AG09309 (cell line): ENCODE results near the gene CEP112.
"Not testable (repeated sequence)": the region's sequence is repeated elsewhere in the genome, so short reads cannot be mapped to it uniquely, and the experiment has no call there.

Experiments used
- DNase-seq: peaks from one replicate; pipeline ENCODE4 v3.0.0-alpha.2; 2010; ENCODE audit warnings: low read depth
- H3K4me3 ChIP-seq: 2 replicates; pipeline ENCODE4 v1.5.1; 2011; ENCODE audit warnings: mild to moderate bottlenecking, low read depth, low read length, moderate library complexity; ENCODE audit not compliant: control insufficient read depth
- CTCF ChIP-seq: IDR thresholded peaks from 2 replicates; pipeline ENCODE4 v1.5.1; 2011; ENCODE audit warnings: mild to moderate bottlenecking, low read depth, low read length, inconsistent platforms; ENCODE audit not compliant: insufficient read depth, control insufficient read depth; ENCODE audit errors: missing control alignments

CEP112 gene

GRCh38 chr17:65694601-65695000, 497.3 kb downstream of the CEP112 start:
- TF ChIP-seq CTCF = no peak

GRCh38 chr17:65690626-65691310, 501.2 kb downstream of the CEP112 start:
- TF ChIP-seq CTCF = no peak
- H3K4me3 ChIP-seq = no peak overlapping the region
- DNase-seq = no peak

More at GRCh38 chr17:65694601-65695000, 497.3 kb downstream of the CEP112 start:
- no peak for DNase-seq
- no peak overlapping the region for H3K4me3 ChIP-seq

GRCh38 chr17:65688307-65688706, 503.6 kb downstream of the CEP112 start:
- H3K4me3 ChIP-seq = no peak overlapping the region
- TF ChIP-seq CTCF = no peak
- no peak for DNase-seq

GRCh38 chr17:65685110-65685509, 506.8 kb downstream of the CEP112 start:
- TF ChIP-seq CTCF = no peak
- H3K4me3 ChIP-seq = no peak overlapping the region
- no peak for DNase-seq

- TF ChIP-seq CTCF = no peak
- no peak for DNase-seq
Observed at GRCh38 chr17:65684631-65685030, 507.3 kb downstream of the CEP112 start.

GRCh38 chr17:65683428-65683827, 508.5 kb downstream of the CEP112 start:
- H3K4me3 ChIP-seq = no peak overlapping the region
- TF ChIP-seq CTCF = no peak
- no peak for DNase-seq

More at GRCh38 chr17:65684631-65685030, 507.3 kb downstream of the CEP112 start:
- H3K4me3 ChIP-seq = no peak overlapping the region

- not testable (repeated sequence) for DNase-seq, H3K4me3 ChIP-seq
Observed at GRCh38 chr17:65681763-65682162, 510.2 kb downstream of the CEP112 start.
